MM.1S (cell line): ENCODE data around the gene FRMD8.

Experiments
- DNase-seq: peaks from one replicate; pipeline ENCODE4 v3.0.0-alpha.2; 2015
- H2AFZ ChIP-seq: fragments of 300-600 bp; sonication (generic); 2 replicates; pipeline ENCODE4 v1.6.0; 2016; ENCODE audit warnings: antibody characterized with exemption, low read length
- H3F3A ChIP-seq: fragments of 300-600 bp; sonication (generic); 2 replicates; pipeline ENCODE4 v1.6.1; 2016; ENCODE audit warnings: mild to moderate bottlenecking, antibody characterized with exemption, low read length, moderate library complexity, mixed read lengths; ENCODE audit not compliant: insufficient read depth
- H3K27ac ChIP-seq: fragments of 300-600 bp; sonication (generic); 2 replicates; pipeline ENCODE4 v1.5.1; 2016; ENCODE audit warnings: mild to moderate bottlenecking, low read length
- H3K27me3 ChIP-seq: fragments of 300-600 bp; sonication (generic); replicated peaks from 2 replicates; pipeline ENCODE4 v1.6.0; 2016; ENCODE audit warnings: low read length; ENCODE audit not compliant: insufficient read depth
- H3K36me3 ChIP-seq: fragments of 300-600 bp; sonication (generic); replicated peaks from 2 replicates; pipeline ENCODE4 v1.6.1; 2016; ENCODE audit warnings: mild to moderate bottlenecking, low read length, mixed read lengths; ENCODE audit not compliant: insufficient read depth
- H3K4me1 ChIP-seq: fragments of 300-600 bp; sonication (generic); 2 replicates; pipeline ENCODE4 v1.6.1; 2016; ENCODE audit warnings: low read length, mixed read lengths
- H3K4me2 ChIP-seq: fragments of 300-600 bp; sonication (generic); 2 replicates; pipeline ENCODE4 v1.6.0; 2016; ENCODE audit warnings: low read depth, low read length
- H3K4me3 ChIP-seq: fragments of 300-600 bp; sonication (generic); 2 replicates; pipeline ENCODE4 v1.5.1; 2016; ENCODE audit warnings: low read length, mixed read lengths
- H3K79me2 ChIP-seq: fragments of 300-600 bp; sonication (generic); 2 replicates; pipeline ENCODE4 v1.6.1; 2016; ENCODE audit warnings: mixed run types, low read length, mixed read lengths
- H3K9ac ChIP-seq: fragments of 300-600 bp; sonication (generic); 2 replicates; pipeline ENCODE4 v1.6.1; 2016; ENCODE audit warnings: low read length, mixed read lengths
- H3K9me2 ChIP-seq: fragments of 300-600 bp; sonication (generic); replicated peaks from 2 replicates; pipeline ENCODE4 v1.6.1; 2016; ENCODE audit warnings: mild to moderate bottlenecking, low read length, mixed read lengths; ENCODE audit not compliant: insufficient read depth
- H3K9me3 ChIP-seq: fragments of 300-600 bp; sonication (generic); replicated peaks from 2 replicates; pipeline ENCODE4 v1.6.1; 2016; ENCODE audit warnings: mild to moderate bottlenecking, low read length, mixed read lengths; ENCODE audit not compliant: insufficient read depth
- H4K20me1 ChIP-seq: fragments of 300-600 bp; sonication (generic); 2 replicates; pipeline ENCODE4 v1.6.1; 2016; ENCODE audit warnings: mild to moderate bottlenecking, low read length, moderate library complexity, mixed read lengths; ENCODE audit not compliant: insufficient read depth
- EZH2 ChIP-seq: fragments of 300-600 bp; sonication (generic); optimal IDR thresholded peaks from 2 replicates; pipeline ENCODE3; 2017; ENCODE audit warnings: low read depth, mild to moderate bottlenecking, antibody characterized with exemption, low read length, mixed read lengths
- EZH2phosphoT487 ChIP-seq: fragments of 300-600 bp; sonication (generic); IDR thresholded peaks from 2 replicates; pipeline ENCODE4 v1.6.1; 2018; ENCODE audit warnings: antibody characterized with exemption, low read length
- TF ChIP-seq, protein P1 (sequence below): fragments of 300-600 bp; sonication (generic); IDR thresholded peaks from 2 replicates; pipeline ENCODE4 v1.5.1; 2016; ENCODE audit warnings: antibody characterized with exemption, low read length, mixed read lengths

FRMD8 gene

DNA sequence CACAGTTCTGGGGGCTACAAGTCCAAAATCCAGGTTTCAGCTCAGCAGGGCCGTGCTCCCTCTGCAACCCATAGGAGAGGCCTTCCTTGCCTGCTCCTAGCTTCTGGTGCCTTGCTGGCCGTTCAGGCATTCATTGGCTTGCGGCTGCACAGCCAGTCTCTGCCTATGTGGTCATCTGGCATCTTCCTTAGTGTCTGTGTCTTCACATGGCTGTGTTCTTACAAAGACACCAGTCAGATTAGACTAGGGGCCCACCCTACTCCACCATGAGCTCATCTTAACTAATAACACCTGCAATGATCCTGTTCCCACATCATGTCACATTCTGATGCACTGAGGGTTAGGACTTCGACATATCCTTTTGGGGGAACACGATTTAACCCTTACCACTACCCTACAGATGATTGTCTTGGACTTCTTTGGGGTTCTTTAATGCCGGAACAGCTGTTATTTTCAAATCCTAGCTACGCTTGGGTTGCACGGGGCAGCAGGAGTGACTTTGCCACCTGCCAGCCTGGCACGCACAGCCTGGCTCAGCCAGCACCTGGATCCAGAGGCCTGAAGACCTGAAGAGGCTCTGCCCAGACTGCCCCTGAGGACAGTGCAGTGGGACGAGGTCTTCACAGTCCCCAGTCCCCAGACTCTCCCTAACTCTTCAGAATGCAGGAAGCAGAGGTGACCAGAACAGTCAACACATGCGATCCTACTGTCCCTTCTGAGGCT is 28.5 kb downstream of the FRMD8 start:
- H3K9ac ChIP-seq = no peak overlapping the region
- H3K4me1 ChIP-seq = peaks cover 21% of the 10 kb centered on the region

DNA sequence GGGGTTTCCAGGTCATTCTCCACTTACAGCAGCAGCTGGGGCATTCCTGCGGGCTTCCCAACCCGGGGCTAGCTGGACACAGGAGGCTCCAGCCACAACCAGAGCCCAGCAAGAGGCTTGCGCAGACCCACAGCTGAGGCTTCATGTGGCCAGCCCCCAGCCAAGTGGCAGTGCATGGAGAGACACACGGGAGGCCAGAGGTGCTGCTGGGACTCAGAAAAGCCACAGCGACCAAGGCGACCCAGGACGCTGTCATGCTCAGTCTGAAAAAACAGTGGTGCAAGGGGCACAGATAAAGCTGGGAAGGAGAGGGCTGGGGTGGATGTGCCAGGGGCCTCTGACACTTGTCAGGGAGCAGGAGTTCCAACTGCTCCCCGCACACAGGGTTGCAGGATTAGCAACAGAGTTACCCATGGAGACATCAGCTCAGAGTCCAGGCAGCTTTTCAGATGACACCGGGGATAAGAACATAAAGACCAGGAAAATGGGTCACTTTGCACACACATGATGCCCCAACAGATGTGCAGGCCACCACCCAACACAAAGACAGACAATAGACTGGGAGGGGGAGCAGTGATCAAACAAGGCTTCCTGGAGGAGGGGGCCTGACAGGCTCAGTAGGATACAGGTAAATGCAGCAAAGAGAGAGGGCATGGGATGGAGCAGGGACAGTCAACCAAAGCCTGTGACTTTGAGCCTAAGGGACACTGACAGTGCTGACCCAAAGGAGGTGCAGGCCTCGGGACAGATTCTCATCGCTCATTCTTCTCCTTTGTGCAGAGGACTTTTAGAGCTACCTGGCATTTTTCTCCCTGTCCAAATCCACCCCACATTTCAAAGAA is 29.3 kb downstream of the FRMD8 start:
- Histone ChIP-seq H4K20me1 (no peaks in the 10 kb centered on the region), H2AFZ (peak overlapping the region; percentile 36; the same call in 1 of the 2 replicates), H3K9me3 (no peaks in the 10 kb centered on the region), H3K27ac (no peak overlapping the region), H3K4me3 (peak overlapping the region; percentile 57), H3K4me2 (peak overlapping the region; percentile 99; the same call in 1 of the 2 replicates), H3F3A (peaks cover 41% of the 10 kb centered on the region), H3K9ac (peak overlapping the region; percentile 100; the same call in 1 of the 2 replicates), H3K27me3 (no peaks in the 10 kb centered on the region), H3K4me1 (peaks cover 26% of the 10 kb centered on the region), H3K9me2 (no peaks in the 10 kb centered on the region), H3K79me2 (peaks cover 22% of the 10 kb centered on the region), H3K36me3 (no peaks in the 10 kb centered on the region)
- no peak for DNase-seq
- TF ChIP-seq EZH2phosphoT487 (no peak), EZH2 (no peak)

More for the DNA sequence above, 28.5 kb downstream of the FRMD8 start:
- no peak for DNase-seq
- TF ChIP-seq EZH2 (no peak), EZH2phosphoT487 (no peak)
- TF ChIP-seq, protein P1, sequence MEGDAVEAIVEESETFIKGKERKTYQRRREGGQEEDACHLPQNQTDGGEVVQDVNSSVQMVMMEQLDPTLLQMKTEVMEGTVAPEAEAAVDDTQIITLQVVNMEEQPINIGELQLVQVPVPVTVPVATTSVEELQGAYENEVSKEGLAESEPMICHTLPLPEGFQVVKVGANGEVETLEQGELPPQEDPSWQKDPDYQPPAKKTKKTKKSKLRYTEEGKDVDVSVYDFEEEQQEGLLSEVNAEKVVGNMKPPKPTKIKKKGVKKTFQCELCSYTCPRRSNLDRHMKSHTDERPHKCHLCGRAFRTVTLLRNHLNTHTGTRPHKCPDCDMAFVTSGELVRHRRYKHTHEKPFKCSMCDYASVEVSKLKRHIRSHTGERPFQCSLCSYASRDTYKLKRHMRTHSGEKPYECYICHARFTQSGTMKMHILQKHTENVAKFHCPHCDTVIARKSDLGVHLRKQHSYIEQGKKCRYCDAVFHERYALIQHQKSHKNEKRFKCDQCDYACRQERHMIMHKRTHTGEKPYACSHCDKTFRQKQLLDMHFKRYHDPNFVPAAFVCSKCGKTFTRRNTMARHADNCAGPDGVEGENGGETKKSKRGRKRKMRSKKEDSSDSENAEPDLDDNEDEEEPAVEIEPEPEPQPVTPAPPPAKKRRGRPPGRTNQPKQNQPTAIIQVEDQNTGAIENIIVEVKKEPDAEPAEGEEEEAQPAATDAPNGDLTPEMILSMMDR = no peak
- Histone ChIP-seq H3K4me2 (no peak overlapping the region), H3K27ac (no peak overlapping the region), H4K20me1 (no peaks in the 10 kb centered on the region), H3K36me3 (no peaks in the 10 kb centered on the region), H3K79me2 (peaks cover 22% of the 10 kb centered on the region), H3K9me3 (no peaks in the 10 kb centered on the region), H3K27me3 (no peaks in the 10 kb centered on the region), H3K4me3 (no peak overlapping the region), H3F3A (peaks cover 33% of the 10 kb centered on the region), H3K9me2 (no peaks in the 10 kb centered on the region), H2AFZ (no peak overlapping the region)

DNA sequence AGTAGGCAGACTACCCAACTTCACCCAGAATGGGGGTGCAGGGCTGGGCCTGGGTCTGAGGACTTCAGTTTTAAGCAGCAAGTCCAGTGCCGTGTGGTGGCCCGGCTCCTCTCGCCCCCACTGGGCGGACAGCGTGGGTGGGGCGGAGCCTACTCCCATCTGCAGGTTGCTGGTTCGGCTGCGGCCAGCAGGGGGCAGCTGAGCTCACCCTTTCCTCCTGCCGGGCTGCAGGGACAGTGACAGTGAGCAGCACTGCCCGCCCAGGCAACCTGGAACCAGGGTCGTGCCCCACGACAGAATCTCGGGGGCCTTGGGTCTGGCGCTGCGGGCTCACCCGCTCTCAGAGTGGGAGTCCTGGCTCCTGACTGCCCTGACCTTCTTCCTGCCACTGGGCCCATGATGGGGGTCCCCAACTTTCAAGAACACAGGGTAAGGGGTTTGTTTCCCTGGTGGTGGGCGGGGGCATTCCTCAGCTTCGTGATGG is 29.9 kb downstream of the FRMD8 start:
- peak overlapping the region; percentile 100 for H3K9ac ChIP-seq

More for the DNA sequence above, 29.9 kb downstream of the FRMD8 start:
- Histone ChIP-seq H3K27ac (peak overlapping the region; percentile 100), H3K79me2 (peaks cover 24% of the 10 kb centered on the region), H3K9me2 (no peaks in the 10 kb centered on the region), H3K4me2 (peak overlapping the region; percentile 99), H3K9me3 (no peaks in the 10 kb centered on the region), H3K4me1 (peaks cover 30% of the 10 kb centered on the region), H3K27me3 (no peaks in the 10 kb centered on the region), H3K36me3 (no peaks in the 10 kb centered on the region), H3K4me3 (peak overlapping the region; percentile 57), H4K20me1 (no peaks in the 10 kb centered on the region), H3F3A (peaks cover 47% of the 10 kb centered on the region), H2AFZ (peak overlapping the region; percentile 36; the same call in 1 of the 2 replicates)
- TF ChIP-seq EZH2 = no peak
- TF ChIP-seq, protein P1 = peak; percentile 95
- DNase-seq = peak; percentile 84
